Measurements from ENCODE around the gene PDE1C.

GRCh38 chr7:32026083-32026425, 44.2 kb downstream of the PDE1C start:
- TF ChIP-seq CTCF (IDR thresholded peaks at IDR 0.05) (no peak), ZFX (IDR thresholded peaks at IDR 0.05; ENCODE audit: borderline replicate concordance) (no peak)
